IgD-negative memory B cell (primary cell): ENCODE results near the gene NEGR1. TPM values are rescaled to one million over a fixed set of nuclear protein-coding genes. Genes with fewer than 3 reads are reported as not detected.

Experiments
- H3K27ac Mint-ChIP-seq, 3 donors: one replicate each; pipeline ENCODE4 v1.8.0; 2020 to 2022; ENCODE audit warnings: mild to moderate bottlenecking in 3 of 3, mixed read lengths in 3 of 3, moderate library complexity in 1 of 3
- H3K27me3 Mint-ChIP-seq: one replicate; pipeline ENCODE4 v1.8.0; 2021; ENCODE audit warnings: mixed read lengths
- H3K36me3 Mint-ChIP-seq: one replicate; pipeline ENCODE4 v1.8.0; 2020; ENCODE audit warnings: mild to moderate bottlenecking, mixed read lengths
- H3K4me1 Mint-ChIP-seq, 3 donors: one replicate each; pipeline ENCODE4 v1.8.0; 2020 to 2022; ENCODE audit warnings: mixed read lengths in 3 of 3, mild to moderate bottlenecking in 1 of 3
- H3K4me3 Mint-ChIP-seq, 4 donors: one replicate each; pipeline ENCODE4 v1.8.0; 2020 to 2022; ENCODE audit warnings: mild to moderate bottlenecking in 4 of 4, mixed read lengths in 4 of 4, moderate library complexity in 3 of 4
- H3K9me3 Mint-ChIP-seq, 3 donors: one replicate each; pipeline ENCODE4 v1.8.0; 2020 to 2021; ENCODE audit warnings: mixed read lengths in 3 of 3, mild to moderate bottlenecking in 1 of 3
- polyA plus RNA-seq: library from polyadenylated mRNA; unstranded; fragments of 300-500 nt; fragmentation: Illumina TruSeq; gene quantifications from one replicate; pipeline ENCODE4 v1.2.3, GENCODE V29; 2021

NEGR1 gene
- polyA plus RNA-seq, 1 donor from 2014 or later, result not detected

- H3K27ac Mint-ChIP-seq, result no peak overlapping the region
- H3K4me3 Mint-ChIP-seq, result no peak overlapping the region
- H3K9me3 Mint-ChIP-seq, result peaks cover 0 to 8% (median 0%) of the 10 kb centered on the region in 3 donors
- no peaks in the 10 kb centered on the region for H3K27me3 Mint-ChIP-seq
- H3K4me1 Mint-ChIP-seq, result no peaks in the 10 kb centered on the region
- no peaks in the 10 kb centered on the region for H3K36me3 Mint-ChIP-seq
Measured at GRCh38 chr1:71583756-71584155, 698.6 kb downstream of the NEGR1 start.

DNA sequence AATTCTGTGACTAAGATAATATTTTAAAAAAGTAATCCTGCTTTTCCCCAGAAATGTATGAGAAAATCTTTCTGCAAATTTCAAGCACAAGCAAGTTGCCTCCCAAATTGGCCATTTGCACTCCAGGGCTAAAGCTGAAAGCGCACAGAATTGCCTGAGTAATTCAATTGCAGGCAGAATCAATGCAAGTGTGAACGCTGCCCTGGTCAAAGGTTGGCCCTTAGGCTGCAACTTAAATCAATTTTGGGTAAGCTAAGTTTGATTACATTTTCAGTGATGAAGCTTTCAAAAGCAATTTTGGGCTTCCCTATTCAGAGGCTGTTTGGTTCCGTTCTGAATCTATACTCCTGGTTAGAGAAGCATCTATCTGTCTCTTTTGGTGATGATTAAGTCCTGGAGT is 699.7 kb downstream of the NEGR1 start:
- H3K4me3 Mint-ChIP-seq, result no peak overlapping the region
- no peak overlapping the region for H3K27ac Mint-ChIP-seq
- no peaks in the 10 kb centered on the region for H3K27me3 Mint-ChIP-seq

GRCh38 chr1:71577451-71578131 is 704.7 kb downstream of the NEGR1 start:
- no peak overlapping the region for H3K4me3 Mint-ChIP-seq
- H3K36me3 Mint-ChIP-seq, result no peaks in the 10 kb centered on the region
- no peaks in the 10 kb centered on the region for H3K4me1 Mint-ChIP-seq
- no peaks in the 10 kb centered on the region for H3K27me3 Mint-ChIP-seq
- H3K9me3 Mint-ChIP-seq, result peaks cover 0 to 4% (median 0%) of the 10 kb centered on the region in 3 donors
- no peak overlapping the region for H3K27ac Mint-ChIP-seq

More for the DNA sequence above, 699.7 kb downstream of the NEGR1 start:
- Mint-ChIP-seq H3K36me3 (no peaks in the 10 kb centered on the region), H3K4me1 (no peaks in the 10 kb centered on the region), H3K9me3 (peaks cover 0 to 8% (median 0%) of the 10 kb centered on the region in 3 donors)

- Mint-ChIP-seq H3K27ac (no peak overlapping the region), H3K27me3 (no peaks in the 10 kb centered on the region), H3K4me1 (no peaks in the 10 kb centered on the region), H3K36me3 (no peaks in the 10 kb centered on the region), H3K4me3 (no peak overlapping the region), H3K9me3 (no peaks in the 10 kb centered on the region)
Measured at GRCh38 chr1:71572038-71572437, 710.3 kb downstream of the NEGR1 start.

- Mint-ChIP-seq H3K36me3 (no peaks in the 10 kb centered on the region), H3K4me1 (no peaks in the 10 kb centered on the region), H3K4me3 (no peak overlapping the region), H3K27ac (no peak overlapping the region), H3K27me3 (no peaks in the 10 kb centered on the region), H3K9me3 (peaks cover 0 to 5% (median 2%) of the 10 kb centered on the region in 3 donors)
Measured at GRCh38 chr1:71566413-71566812, 715.9 kb downstream of the NEGR1 start.

GRCh38 chr1:71565831-71566230 is 716.5 kb downstream of the NEGR1 start:
- no peaks in the 10 kb centered on the region for H3K4me1 Mint-ChIP-seq
- H3K9me3 Mint-ChIP-seq, result peaks cover 0 to 5% (median 2%) of the 10 kb centered on the region in 3 donors
- H3K27me3 Mint-ChIP-seq, result no peaks in the 10 kb centered on the region
- no peak overlapping the region for H3K4me3 Mint-ChIP-seq
- no peaks in the 10 kb centered on the region for H3K36me3 Mint-ChIP-seq
- H3K27ac Mint-ChIP-seq, result no peak overlapping the region

GRCh38 chr1:71565262-71565661 is 717.1 kb downstream of the NEGR1 start:
- no peak overlapping the region for H3K27ac Mint-ChIP-seq
- no peaks in the 10 kb centered on the region for H3K36me3 Mint-ChIP-seq
- peaks cover 0 to 5% (median 2%) of the 10 kb centered on the region in 3 donors for H3K9me3 Mint-ChIP-seq
- H3K4me1 Mint-ChIP-seq, result no peaks in the 10 kb centered on the region
- H3K27me3 Mint-ChIP-seq, result no peaks in the 10 kb centered on the region
- no peak overlapping the region for H3K4me3 Mint-ChIP-seq

- no peak overlapping the region for H3K4me3 Mint-ChIP-seq
- no peak overlapping the region for H3K27ac Mint-ChIP-seq
- H3K9me3 Mint-ChIP-seq, result peaks cover 0 to 5% (median 2%) of the 10 kb centered on the region in 3 donors
- no peaks in the 10 kb centered on the region for H3K4me1 Mint-ChIP-seq
- H3K27me3 Mint-ChIP-seq, result no peaks in the 10 kb centered on the region
- no peaks in the 10 kb centered on the region for H3K36me3 Mint-ChIP-seq
Measured at GRCh38 chr1:71562298-71562697, 720.0 kb downstream of the NEGR1 start.

GRCh38 chr1:71561729-71562128 is 720.6 kb downstream of the NEGR1 start:
- Mint-ChIP-seq H3K27me3 (no peaks in the 10 kb centered on the region), H3K4me1 (no peaks in the 10 kb centered on the region)

DNA sequence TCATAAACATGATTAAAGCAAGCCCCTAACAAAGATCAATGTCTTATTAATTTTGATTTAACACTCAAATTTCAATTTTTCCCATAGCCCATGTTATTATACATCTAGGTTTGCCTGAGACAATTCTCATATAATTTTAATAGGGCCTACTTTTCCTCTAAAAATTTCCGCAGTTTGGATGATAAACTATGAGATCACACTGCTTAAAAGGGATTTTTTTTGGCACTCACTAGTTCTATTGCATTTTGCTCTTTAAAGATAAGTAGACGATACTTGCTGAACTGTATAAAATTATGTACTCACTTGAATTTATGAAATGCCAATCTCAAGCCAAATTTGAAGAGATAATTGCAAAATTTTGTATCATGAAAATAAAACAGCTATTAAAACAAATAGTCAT is 721.1 kb downstream of the NEGR1 start:
- H3K4me1 Mint-ChIP-seq, result no peaks in the 10 kb centered on the region
- H3K36me3 Mint-ChIP-seq, result no peaks in the 10 kb centered on the region
- no peak overlapping the region for H3K4me3 Mint-ChIP-seq
- H3K27ac Mint-ChIP-seq, result no peak overlapping the region
- peaks cover 0 to 5% (median 2%) of the 10 kb centered on the region in 3 donors for H3K9me3 Mint-ChIP-seq
- no peaks in the 10 kb centered on the region for H3K27me3 Mint-ChIP-seq

More at GRCh38 chr1:71561729-71562128, 720.6 kb downstream of the NEGR1 start:
- Mint-ChIP-seq H3K27ac (no peak overlapping the region), H3K9me3 (peaks cover 0 to 5% (median 2%) of the 10 kb centered on the region in 3 donors), H3K36me3 (no peaks in the 10 kb centered on the region), H3K4me3 (no peak overlapping the region)

DNA sequence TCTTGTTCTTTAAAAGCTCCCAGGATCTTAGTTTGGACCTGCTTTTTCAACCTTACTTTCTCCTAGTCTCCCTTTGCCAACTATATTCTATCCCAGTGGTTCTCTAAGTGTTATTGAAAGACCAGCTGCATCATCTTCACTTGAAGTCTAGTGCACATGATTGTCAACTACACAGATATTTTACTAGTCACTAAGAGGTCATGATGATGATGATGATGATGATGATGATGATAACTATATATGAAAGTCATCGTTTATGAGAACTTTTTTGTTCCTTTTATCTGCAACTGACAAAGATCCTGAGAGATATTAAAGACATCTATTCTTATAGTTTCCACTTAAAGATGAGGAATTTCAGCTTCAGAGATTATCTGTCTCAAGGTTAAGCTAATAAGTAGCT is 722.5 kb downstream of the NEGR1 start:
- Mint-ChIP-seq H3K27me3 (no peaks in the 10 kb centered on the region), H3K4me1 (no peaks in the 10 kb centered on the region), H3K27ac (no peak overlapping the region), H3K9me3 (peaks cover 0 to 5% (median 2%) of the 10 kb centered on the region in 3 donors), H3K36me3 (no peaks in the 10 kb centered on the region), H3K4me3 (no peak overlapping the region)

GRCh38 chr1:71557138-71557537 is 725.2 kb downstream of the NEGR1 start:
- H3K36me3 Mint-ChIP-seq, result no peaks in the 10 kb centered on the region
- H3K27me3 Mint-ChIP-seq, result no peaks in the 10 kb centered on the region
- H3K9me3 Mint-ChIP-seq, result no peaks in the 10 kb centered on the region
- H3K4me1 Mint-ChIP-seq, result no peaks in the 10 kb centered on the region
- H3K27ac Mint-ChIP-seq, result no peak overlapping the region
- no peak overlapping the region for H3K4me3 Mint-ChIP-seq

- Mint-ChIP-seq H3K36me3 (no peaks in the 10 kb centered on the region), H3K27me3 (no peaks in the 10 kb centered on the region), H3K27ac (no peak overlapping the region), H3K4me1 (no peaks in the 10 kb centered on the region), H3K9me3 (peaks cover 0 to 2% (median 0%) of the 10 kb centered on the region in 3 donors), H3K4me3 (no peak overlapping the region)
Measured at GRCh38 chr1:71548398-71548890, 733.9 kb downstream of the NEGR1 start.

GRCh38 chr1:71542155-71542554 is 740.2 kb downstream of the NEGR1 start:
- Mint-ChIP-seq H3K27me3 (no peaks in the 10 kb centered on the region), H3K27ac (no peak overlapping the region), H3K9me3 (peaks cover 0 to 2% (median 0%) of the 10 kb centered on the region in 3 donors), H3K36me3 (no peaks in the 10 kb centered on the region), H3K4me3 (no peak overlapping the region), H3K4me1 (no peaks in the 10 kb centered on the region)

GRCh38 chr1:71533950-71534349 is 748.4 kb downstream of the NEGR1 start:
- Mint-ChIP-seq H3K4me3 (no peak overlapping the region), H3K9me3 (peaks cover 0 to 5% (median 5%) of the 10 kb centered on the region in 3 donors), H3K4me1 (no peaks in the 10 kb centered on the region), H3K27ac (no peak overlapping the region), H3K36me3 (peaks cover 1% of the 10 kb centered on the region), H3K27me3 (no peaks in the 10 kb centered on the region)

DNA sequence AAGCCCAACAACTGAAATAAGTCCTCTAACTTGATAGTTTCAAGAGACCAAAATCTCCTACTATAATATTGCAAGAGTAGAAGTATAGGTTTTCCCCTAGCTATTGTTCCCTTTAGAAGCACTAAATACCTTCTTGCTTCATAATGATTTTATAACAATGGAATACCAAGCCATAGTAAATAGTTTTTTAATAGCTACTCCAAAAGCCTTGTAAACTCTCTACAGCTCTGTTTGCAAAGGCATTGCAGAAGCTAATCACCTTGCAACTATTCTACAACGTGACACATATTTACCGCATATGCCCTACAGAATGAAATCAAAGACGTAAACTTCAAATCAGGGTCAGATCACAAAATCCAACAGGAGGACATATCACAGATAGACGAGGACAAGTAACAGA is 750.0 kb downstream of the NEGR1 start:
- H3K27me3 Mint-ChIP-seq, result no peaks in the 10 kb centered on the region

More for the DNA sequence above, 750.0 kb downstream of the NEGR1 start:
- Mint-ChIP-seq H3K27ac (no peak overlapping the region), H3K4me3 (no peak overlapping the region), H3K4me1 (no peaks in the 10 kb centered on the region), H3K36me3 (peaks cover 1% of the 10 kb centered on the region), H3K9me3 (peaks cover 0 to 5% (median 5%) of the 10 kb centered on the region in 3 donors)
